GM12878 (cell line): ENCODE results near the gene MTRF1L. TPM values are rescaled to one million over a fixed set of nuclear protein-coding genes. Genes with fewer than 3 reads are reported as not detected.

ENCODE experiments used
- ATAC-seq: fragments of 200-7000 bp; cut with Tn5 transposase; 3 replicates; pipeline ENCODE4 v1.9.1; 2020; ENCODE audit warnings: mild to moderate bottlenecking, moderate library complexity
- BruUV-seq: library from RNA; stranded (reverse); fragments of 400-500 nt; replicated peaks from 2 replicates; lab custom pipeline; 2021; lab: Mats Ljungman, UMichigan
- CTCF ChIA-PET: fragments of 300-600 bp; sonication (Branson Sonifier 250); formaldehyde crosslinking; extraction: SDS; loops from one replicate; lab custom pipeline; 2021; ENCODE audit warnings: inconsistent platforms; lab: Yijun Ruan, JAX
- POLR2A ChIA-PET: fragments of 350-600 bp; formaldehyde crosslinking; extraction: SDS; loops from one replicate; lab custom pipeline; 2021; ENCODE audit warnings: inconsistent platforms; lab: Charles Lee
- RAD21 ChIA-PET: fragments of 300-600 bp; sonication (Branson Sonifier 250); formaldehyde crosslinking; loops from one replicate; lab custom pipeline; 2023; ENCODE audit warnings: antibody characterized with exemption; ENCODE audit not compliant: unreplicated experiment; lab: Charles Lee
- SMC1A ChIA-PET: fragments of 300-600 bp; sonication (Branson Sonifier 250); formaldehyde crosslinking; loops from one replicate; lab custom pipeline; 2023; ENCODE audit not compliant: unreplicated experiment, uncharacterized antibody; lab: Charles Lee
- DNase-seq: peaks from one replicate; pipeline ENCODE4 v3.0.0-alpha.2; 2011; ENCODE audit warnings: low read depth, low spot score
- FAIRE-seq: peaks from 3 replicates; lab custom pipeline; 2011; peaks lifted over from hg19 to GRCh38; lab: Jason Lieb, UNC
- H2AFZ ChIP-seq: 2 replicates; pipeline ENCODE4 v1.6.0; 2011; ENCODE audit warnings: low read depth, low read length, control low read depth; ENCODE audit not compliant: control insufficient read depth
- H3K27ac ChIP-seq: 2 replicates; pipeline ENCODE4 v1.5.1; 2011; ENCODE audit warnings: control low read depth; ENCODE audit not compliant: control insufficient read depth, insufficient read depth
- H3K27me3 ChIP-seq, 2 experiments: replicated peaks in 1 of 2; 2 replicates each; pipeline versions ENCODE4 v1.6.0 to v1.6.1; 2011; ENCODE audit warnings: low read length in 1 of 2; ENCODE audit not compliant: control insufficient read depth in 2 of 2, insufficient read depth in 2 of 2
- H3K36me3 ChIP-seq, 2 experiments: 2 replicates each; pipeline ENCODE4 v1.5.1; 2011; ENCODE audit warnings: low read length in 1 of 2; ENCODE audit not compliant: control insufficient read depth in 2 of 2, insufficient read depth in 2 of 2
- H3K4me1 ChIP-seq: 2 replicates; pipeline ENCODE4 v1.6.1; 2011; ENCODE audit warnings: mild to moderate bottlenecking, low read length, moderate library complexity, mixed read lengths; ENCODE audit not compliant: control insufficient read depth, insufficient read depth
- H3K4me2 ChIP-seq: 2 replicates; pipeline ENCODE4 v1.6.0; 2011; ENCODE audit warnings: control low read depth; ENCODE audit not compliant: control insufficient read depth, insufficient read depth
- H3K4me3 ChIP-seq: fragments of 200-600 bp; sonication (generic); 2 replicates; pipeline ENCODE4 v1.5.1; 2016
- H3K79me2 ChIP-seq: 2 replicates; pipeline ENCODE4 v1.6.0; 2011; ENCODE audit warnings: low read length; ENCODE audit not compliant: control insufficient read depth, insufficient read depth
- H3K9ac ChIP-seq: 2 replicates; pipeline ENCODE4 v1.8.0; 2011; ENCODE audit warnings: low read length, control low read depth, mixed read lengths; ENCODE audit not compliant: control insufficient read depth, insufficient read depth
- H3K9me3 ChIP-seq: replicated peaks from 3 replicates; pipeline ENCODE4 v1.5.1; 2011; ENCODE audit warnings: mild to moderate bottlenecking, low read length; ENCODE audit not compliant: control insufficient read depth, insufficient read depth
- H4K20me1 ChIP-seq: 2 replicates; pipeline ENCODE4 v1.6.0; 2011; ENCODE audit not compliant: control insufficient read depth, insufficient read depth
- ELK1 ChIP-seq: IDR thresholded peaks from 2 replicates; pipeline ENCODE4 v1.6.1; 2012; ENCODE audit warnings: low read depth, low read length, improper control_type of control experiment
- JUNB ChIP-seq: IDR thresholded peaks from 2 replicates; pipeline ENCODE4 v1.6.1; 2016; ENCODE audit warnings: antibody characterized with exemption, mild to moderate bottlenecking
- WGBS: methylation state at CpG from one replicate; pipeline ENCODE4 v1.1.6; 2016; ENCODE audit warnings: low lambda C conversion rate; ENCODE audit not compliant: insufficient replicate concordance, insufficient coverage; ENCODE audit errors: missing lambda C conversion rate; 5-methylcytosine and 5-hydroxymethylcytosine counted together
- in situ Hi-C: fragments of 300-500 bp; cut with MboI; formaldehyde crosslinking; loops from 9 replicates; pipeline ENCODE4 v1.14.3; 2018; ENCODE audit warnings: mixed read lengths
- intact Hi-C: fragments of 100-400 bp; cut with micrococcal nuclease; formaldehyde crosslinking; loops from one replicate; pipeline ENCODE4 v1.14.2; 2022; ENCODE audit not compliant: unreplicated experiment
- polyA plus RNA-seq, 11 experiments: library from polyadenylated mRNA; depleted of rRNA in 4 of 11; unstranded in 6 of 11; stranded (reverse) in 5 of 11; fragments of >200 nt; fragmentation: Nextera tagmentation in 4 of 11; fragmentation: Illumina TruSeq in 1 of 11; extraction: Ambion mirVana in 4 of 11; extraction: Trizol in 1 of 11; gene quantifications; 1 replicate in 1 of 11; 2 replicates in 10 of 11; pipeline versions ENCODE4 v1.2.1 to v1.2.3, GENCODE V29; 2011 to 2016; ENCODE audit warnings: inconsistent platforms in 2 of 11, missing spikeins in 2 of 11, low read depth in 1 of 11
- total RNA-seq, 4 experiments: library from RNA; depleted of rRNA in 3 of 4; stranded (reverse); fragments of >200 nt in 3 of 4; fragmentation: Illumina TruSeq in 1 of 4; extraction: Trizol in 1 of 4; gene quantifications; 2 replicates each; pipeline versions ENCODE4 v1.2.1 to v1.2.3, GENCODE V29; 2013 to 2021
- TF ChIP-seq, protein P1 (sequence below): fragments of 450-650 bp; conservative IDR thresholded peaks from 2 replicates; pipeline ENCODE4 v1.6.1; 2017; ENCODE audit warnings: mild to moderate bottlenecking, moderate library complexity

MTRF1L gene
- total and polyA plus RNA-seq, 10 of the 15 experiments (the other 5 are each of a cell fraction or from before 2014, with no cell fraction given): 5.1 to 21.6 (median 16.1) TPM

- H3K9ac ChIP-seq: no peak overlapping the region
- H3K79me2 ChIP-seq: no peaks in the 10 kb centered on the region
- H3K36me3 ChIP-seq: no peaks in the 10 kb centered on the region
- ChIA-PET SMC1A (interaction anchor here (0.9 kb wide), 1 partner anchor 19 kb away, joined by 3 read pairs; no protein-coding TSS in a partner anchor), POLR2A (no interaction called here), CTCF (interaction anchor here (3.4 kb wide), 1 partner anchor 81 kb away, joined by 38 read pairs; no protein-coding TSS in a partner anchor), RAD21 (no interaction called here)
- no peak for ATAC-seq
- WGBS: 27% methylated on average over 3 of the region's 3 CpGs
- H3K9me3 ChIP-seq: no peaks in the 10 kb centered on the region
- no peak overlapping the region for H3K4me3 ChIP-seq
- DNase-seq: no peak
- no peak overlapping the region for H3K27ac ChIP-seq
- no peaks in the 10 kb centered on the region for H4K20me1 ChIP-seq
- no TSS peak for BruUV-seq
- intact Hi-C loops: no loop called here
- H2AFZ ChIP-seq: no peak overlapping the region
- H3K4me2 ChIP-seq: no peak overlapping the region
- H3K27me3 ChIP-seq: no peaks in the 10 kb centered on the region
- H3K4me1 ChIP-seq: no peaks in the 10 kb centered on the region
- in situ Hi-C loops: loop anchor here (5.0 kb wide), 1 partner anchor 89 kb away; no protein-coding TSS in a partner anchor
- TF ChIP-seq ELK1 (no peak), JUNB (no peak)
- TF ChIP-seq, protein P1, sequence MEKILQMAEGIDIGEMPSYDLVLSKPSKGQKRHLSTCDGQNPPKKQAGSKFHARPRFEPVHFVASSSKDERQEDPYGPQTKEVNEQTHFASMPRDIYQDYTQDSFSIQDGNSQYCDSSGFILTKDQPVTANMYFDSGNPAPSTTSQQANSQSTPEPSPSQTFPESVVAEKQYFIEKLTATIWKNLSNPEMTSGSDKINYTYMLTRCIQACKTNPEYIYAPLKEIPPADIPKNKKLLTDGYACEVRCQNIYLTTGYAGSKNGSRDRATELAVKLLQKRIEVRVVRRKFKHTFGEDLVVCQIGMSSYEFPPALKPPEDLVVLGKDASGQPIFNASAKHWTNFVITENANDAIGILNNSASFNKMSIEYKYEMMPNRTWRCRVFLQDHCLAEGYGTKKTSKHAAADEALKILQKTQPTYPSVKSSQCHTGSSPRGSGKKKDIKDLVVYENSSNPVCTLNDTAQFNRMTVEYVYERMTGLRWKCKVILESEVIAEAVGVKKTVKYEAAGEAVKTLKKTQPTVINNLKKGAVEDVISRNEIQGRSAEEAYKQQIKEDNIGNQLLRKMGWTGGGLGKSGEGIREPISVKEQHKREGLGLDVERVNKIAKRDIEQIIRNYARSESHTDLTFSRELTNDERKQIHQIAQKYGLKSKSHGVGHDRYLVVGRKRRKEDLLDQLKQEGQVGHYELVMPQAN: no peak
- no peak for FAIRE-seq
Observed at GRCh38 chr6:152946484-152946883, 56.0 kb downstream of the MTRF1L start.
